ENCODE measurements around the gene FBL.
"Not testable (repeated sequence)": the region's sequence is repeated elsewhere in the genome, so short reads cannot be mapped to it uniquely, and the experiment has no call there.

The FBL gene

GRCh38 chr19:39845933-39846677 is at the start of gene FBL:
Gene FBL (minus strand): TSS chr19:39846379. CDS start chr19:39846300, 79 bp downstream.
- DNase-seq: peak; percentile 82

GRCh38 chr19:39895096-39895495 is 48.9 kb upstream of the FBL start:
- not testable (repeated sequence) for DNase-seq

- DNase-seq: not testable (repeated sequence)
Observed at GRCh38 chr19:39894236-39894606, 48.0 kb upstream of the FBL start.

- not testable (repeated sequence) for DNase-seq
Observed at GRCh38 chr19:39893366-39894235, 47.4 kb upstream of the FBL start.

- not testable (repeated sequence) for DNase-seq
Observed at GRCh38 chr19:39892506-39892902, 46.3 kb upstream of the FBL start.

- DNase-seq: not testable (repeated sequence)
Observed at GRCh38 chr19:39891660-39892505, 45.7 kb upstream of the FBL start.

- no peak for DNase-seq
Observed at GRCh38 chr19:39890755-39891551, 44.8 kb upstream of the FBL start.

- not testable (repeated sequence) for DNase-seq
Observed at GRCh38 chr19:39889872-39890754, 43.9 kb upstream of the FBL start.

GRCh38 chr19:39887456-39887951 is 41.3 kb upstream of the FBL start:
- not testable (repeated sequence) for DNase-seq

- not testable (repeated sequence) for DNase-seq
Observed at GRCh38 chr19:39885821-39886554, 39.8 kb upstream of the FBL start.

- not testable (repeated sequence) for DNase-seq
Observed at GRCh38 chr19:39884721-39885120, 38.5 kb upstream of the FBL start.

GRCh38 chr19:39882645-39883044 is 36.5 kb upstream of the FBL start:
- not testable (repeated sequence) for DNase-seq

GRCh38 chr19:39881495-39882110 is 35.4 kb upstream of the FBL start:
- DNase-seq: peak; percentile 23

GRCh38 chr19:39880241-39880640 is 34.1 kb upstream of the FBL start:
- DNase-seq: not testable (repeated sequence)

GRCh38 chr19:39879796-39880195 is 33.6 kb upstream of the FBL start:
- DNase-seq: not testable (repeated sequence)

- DNase-seq: not testable (repeated sequence)
Observed at GRCh38 chr19:39878866-39879265, 32.7 kb upstream of the FBL start.

GRCh38 chr19:39878398-39878797 is 32.2 kb upstream of the FBL start:
- no peak for DNase-seq

- not testable (repeated sequence) for DNase-seq
Observed at GRCh38 chr19:39877982-39878381, 31.8 kb upstream of the FBL start.

GRCh38 chr19:39877488-39877887 is 31.3 kb upstream of the FBL start:
- not testable (repeated sequence) for DNase-seq

Measured in NCI-H226 (cell line).